Ishikawa (cell line): ENCODE data around the gene SH3RF1.

ENCODE experiments used
- CEBPB ChIP-seq: IDR thresholded peaks from 2 replicates; pipeline ENCODE4 v1.6.1; 2012
- CREB1 ChIP-seq: IDR thresholded peaks from 2 replicates; pipeline ENCODE4 v1.6.1; 2012; ENCODE audit warnings: low read depth
- EGR1 ChIP-seq: IDR thresholded peaks from 2 replicates; pipeline ENCODE4 v1.6.1; 2012
- EP300 ChIP-seq: IDR thresholded peaks from 2 replicates; pipeline ENCODE4 v1.6.1; 2012; ENCODE audit warnings: borderline replicate concordance
- FOXM1 ChIP-seq: IDR thresholded peaks from 2 replicates; pipeline ENCODE4 v1.6.1; 2012; ENCODE audit warnings: low read depth, borderline replicate concordance
- NFIC ChIP-seq: IDR thresholded peaks from 2 replicates; pipeline ENCODE4 v1.6.1; 2012
- RAD21 ChIP-seq: IDR thresholded peaks from 2 replicates; pipeline ENCODE4 v1.6.1; 2012; ENCODE audit warnings: low read depth
- REST ChIP-seq: IDR thresholded peaks from 2 replicates; pipeline ENCODE4 v1.6.1; 2012; ENCODE audit warnings: low read depth, mild to moderate bottlenecking
- TAF1 ChIP-seq: IDR thresholded peaks from 2 replicates; pipeline ENCODE4 v1.6.1; 2012; ENCODE audit warnings: low read depth, mild to moderate bottlenecking
- TCF12 ChIP-seq: IDR thresholded peaks from 2 replicates; pipeline ENCODE4 v1.6.1; 2012; ENCODE audit warnings: low read depth
- TEAD4 ChIP-seq: IDR thresholded peaks from 2 replicates; pipeline ENCODE4 v1.6.1; 2012
- USF1 ChIP-seq: IDR thresholded peaks from 2 replicates; pipeline ENCODE4 v1.6.1; 2012
- YY1 ChIP-seq: IDR thresholded peaks from 2 replicates; pipeline ENCODE4 v1.6.1; 2012; ENCODE audit warnings: low read depth
- ZBTB7A ChIP-seq: IDR thresholded peaks from 2 replicates; pipeline ENCODE4 v1.6.1; 2012; ENCODE audit warnings: low read depth
- TF ChIP-seq, protein P1 (sequence below): IDR thresholded peaks from 2 replicates; pipeline ENCODE4 v1.6.1; 2012

SH3RF1 gene

DNA sequence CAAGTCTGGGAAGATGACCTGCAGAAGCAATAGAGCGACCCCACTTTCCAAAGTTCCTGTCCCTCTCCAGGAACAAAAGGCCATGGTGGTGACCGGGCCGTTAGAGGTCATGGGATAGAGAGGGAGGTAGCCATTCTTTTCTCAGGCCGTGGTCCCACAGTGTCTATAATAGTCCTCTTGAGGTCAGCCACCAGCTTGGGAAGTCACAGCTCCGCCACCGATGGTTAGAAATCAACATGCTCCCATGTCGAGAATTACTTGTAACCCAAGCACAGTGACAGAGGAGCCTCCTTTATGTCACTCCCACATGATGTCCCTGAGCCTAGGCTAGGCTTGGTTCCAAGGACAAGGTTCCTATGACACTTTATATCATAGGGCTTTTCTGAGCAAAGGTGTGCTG, 212.4 kb downstream of the SH3RF1 start:
- TF ChIP-seq FOXM1 (no peak), EP300 (no peak), NFIC (no peak), REST (no peak), CREB1 (no peak), YY1 (no peak), ZBTB7A (no peak), EGR1 (no peak), RAD21 (no peak), TEAD4 (no peak), TAF1 (no peak), TCF12 (no peak), CEBPB (no peak), USF1 (no peak)
- TF ChIP-seq, protein P1, sequence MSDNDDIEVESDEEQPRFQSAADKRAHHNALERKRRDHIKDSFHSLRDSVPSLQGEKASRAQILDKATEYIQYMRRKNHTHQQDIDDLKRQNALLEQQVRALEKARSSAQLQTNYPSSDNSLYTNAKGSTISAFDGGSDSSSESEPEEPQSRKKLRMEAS, result no peak

DNA sequence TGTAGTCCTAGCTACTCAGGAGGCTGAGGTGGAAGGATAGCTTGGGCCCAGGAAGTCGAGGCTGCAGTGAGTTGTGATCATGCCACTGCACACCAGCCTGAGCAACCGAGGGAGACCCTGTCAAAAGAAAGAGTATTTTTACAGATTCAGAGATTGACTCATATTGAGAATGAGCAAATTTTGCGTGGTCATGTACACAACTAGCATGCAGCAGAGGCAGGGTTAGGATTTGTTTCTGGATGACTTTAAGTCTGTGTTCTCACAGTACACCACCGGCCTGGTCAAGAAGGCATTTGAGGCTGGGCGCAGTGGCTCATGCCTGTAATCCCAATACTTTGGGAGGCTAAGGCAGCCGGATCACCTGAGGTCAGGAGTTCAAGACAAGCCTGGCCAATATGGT, 215.9 kb downstream of the SH3RF1 start:
- TF ChIP-seq ZBTB7A, result no peak
- no peak for TF ChIP-seq EP300

GRCh38 chr4:169052594-169052945, 218.2 kb downstream of the SH3RF1 start:
- TF ChIP-seq FOXM1 (no peak), RAD21 (no peak), ZBTB7A (no peak), CREB1 (no peak), NFIC (no peak), TCF12 (no peak), EP300 (no peak), TEAD4 (no peak), CEBPB (no peak), TAF1 (no peak), REST (no peak), YY1 (no peak), EGR1 (no peak), USF1 (no peak)
- TF ChIP-seq, protein P1, result no peak

- peak; percentile 21; the same call in 1 of the 2 replicates for TF ChIP-seq EP300
- TF ChIP-seq NFIC, result peak; percentile 65
- TF ChIP-seq ZBTB7A, result no peak
- TF ChIP-seq EGR1, result no peak
- TF ChIP-seq USF1, result peak; percentile 42; the same call in 1 of the 2 replicates
Observed at GRCh38 chr4:169051761-169052593, 218.8 kb downstream of the SH3RF1 start.

GRCh38 chr4:169050881-169051760, 219.6 kb downstream of the SH3RF1 start:
- TF ChIP-seq TAF1 (0 out of 2 replicates have a peak, but pooled peaks have one; percentile 1), CREB1 (no peak)

DNA sequence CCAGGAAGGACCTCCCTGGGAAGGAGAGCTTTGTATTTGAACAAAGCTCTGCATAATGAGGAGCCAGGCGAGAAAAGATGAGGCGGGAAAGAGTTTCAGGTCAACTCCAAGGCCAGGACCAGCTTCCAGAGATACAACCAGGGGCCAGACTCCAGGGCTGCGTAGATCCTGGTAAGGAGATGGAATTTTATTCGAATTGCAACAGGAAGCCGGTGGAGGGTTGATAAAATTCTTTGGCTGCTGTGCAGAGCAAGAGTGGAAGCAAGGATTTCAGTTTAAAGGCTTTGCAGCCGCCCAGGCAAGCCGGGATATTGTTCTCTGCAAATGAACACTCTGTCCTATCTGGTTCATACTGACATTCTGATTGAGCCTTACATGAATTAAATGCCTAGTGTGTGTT, 220.5 kb downstream of the SH3RF1 start:
- TF ChIP-seq CREB1 (no peak), NFIC (no peak), USF1 (no peak), EP300 (no peak), CEBPB (no peak), RAD21 (no peak), FOXM1 (no peak), TEAD4 (no peak), TAF1 (no peak), EGR1 (no peak), YY1 (no peak)
- TF ChIP-seq, protein P1, result no peak
